Limb (tissue), 2 donors: ENCODE measurements around the gene FAXDC2.
"Not testable (repeated sequence)": the region's sequence is repeated elsewhere in the genome, so short reads cannot be mapped to it uniquely, and the experiment has no call there.

Source experiments
- DNase-seq, 2 donors: peaks; one replicate each; pipeline ENCODE4 v3.0.0-alpha.2; 2016; ENCODE audit errors: extremely low spot score in 2 of 2

The FAXDC2 gene

DNA sequence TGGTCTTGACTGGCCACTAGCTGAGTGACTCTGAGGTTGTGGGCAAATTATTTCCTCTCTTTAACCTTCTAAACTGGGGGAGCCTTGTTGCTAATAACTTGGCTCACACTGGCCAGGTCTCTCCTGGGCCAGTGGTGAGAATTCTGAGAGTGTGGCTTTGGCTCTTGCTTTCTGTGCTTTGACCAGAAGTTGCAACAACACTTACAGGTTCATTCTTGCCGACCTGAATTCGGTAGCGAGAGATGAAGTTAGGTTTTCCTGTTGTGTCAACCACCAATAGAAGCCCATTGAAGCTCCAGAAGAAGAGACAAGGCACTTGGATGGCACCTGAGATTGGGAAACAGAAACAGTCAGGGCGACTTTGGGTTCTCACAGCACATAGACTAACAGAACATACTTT is 19.8 kb downstream of the FAXDC2 start:
- no peak for DNase-seq

DNA sequence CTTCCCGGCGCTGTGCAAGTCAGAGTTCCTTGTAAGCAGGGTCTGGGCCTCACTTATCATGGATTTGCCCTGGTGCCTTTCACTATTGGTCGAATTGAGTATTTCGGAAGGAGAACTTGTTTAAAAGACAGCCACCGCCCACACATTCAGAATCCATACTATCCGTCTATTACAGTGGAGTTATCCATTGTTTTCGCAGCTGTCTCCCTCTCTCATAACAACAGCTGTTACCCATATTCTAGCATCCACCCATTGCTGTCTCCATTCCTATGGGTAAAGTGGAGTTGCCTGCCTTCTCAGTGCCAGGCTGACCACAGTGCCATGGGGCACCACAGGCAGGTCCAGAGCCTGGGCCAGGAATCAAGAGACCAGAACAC is 20.2 kb downstream of the FAXDC2 start:
- DNase-seq, result peak in 1 of 2 donors; percentile 24

DNA sequence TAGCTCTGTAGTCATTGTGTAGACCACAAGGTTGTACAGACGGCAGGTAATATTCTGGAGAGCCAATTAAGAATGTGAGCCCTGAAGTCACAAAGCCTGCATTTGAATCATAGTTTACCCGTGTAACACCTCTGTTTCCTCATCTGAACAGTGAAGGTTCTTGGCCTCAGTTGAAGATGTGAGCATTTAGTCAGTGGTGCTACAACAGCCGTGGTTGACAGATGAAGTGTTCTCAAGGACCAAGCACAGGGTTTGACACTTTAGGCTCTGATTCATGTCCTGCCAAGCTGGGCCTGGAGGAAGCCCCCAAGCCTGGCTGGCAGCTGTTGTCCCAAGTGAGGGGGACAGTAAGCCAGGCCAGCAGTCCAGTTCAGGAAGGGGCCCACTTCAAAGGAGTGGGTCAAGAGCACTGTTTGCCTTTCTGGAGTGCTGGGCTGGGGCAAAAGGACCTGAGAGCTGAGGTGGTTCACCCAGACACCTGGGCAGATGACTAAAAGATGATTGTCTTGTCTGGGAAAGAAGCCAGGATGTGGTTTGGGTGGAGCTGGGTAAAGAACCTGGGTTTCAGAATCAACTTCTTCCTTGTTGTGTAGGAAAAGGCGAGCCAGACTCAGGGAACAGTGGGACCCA is 20.7 kb downstream of the FAXDC2 start:
- DNase-seq, result no peak

DNA sequence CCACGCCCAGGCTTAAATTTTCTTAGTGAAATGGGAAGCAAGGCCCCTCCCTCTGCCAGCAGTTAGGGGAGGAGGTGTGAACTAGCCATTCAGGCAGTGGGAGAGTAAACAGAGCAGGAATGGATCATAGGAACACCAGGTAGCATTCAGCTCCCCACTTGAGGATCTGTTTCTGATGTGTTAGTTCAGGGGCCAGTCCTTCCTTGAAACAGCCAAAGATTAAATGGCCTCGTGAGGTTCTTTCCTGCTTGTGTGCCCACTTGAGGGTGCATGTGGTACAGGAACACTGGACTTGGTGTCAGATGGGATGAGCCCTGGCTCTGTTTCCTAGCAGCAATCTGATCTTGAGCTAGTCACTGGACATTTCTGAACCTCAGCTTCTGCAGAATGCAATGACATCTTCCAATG is 21.2 kb downstream of the FAXDC2 start:
- no peak for DNase-seq

DNA sequence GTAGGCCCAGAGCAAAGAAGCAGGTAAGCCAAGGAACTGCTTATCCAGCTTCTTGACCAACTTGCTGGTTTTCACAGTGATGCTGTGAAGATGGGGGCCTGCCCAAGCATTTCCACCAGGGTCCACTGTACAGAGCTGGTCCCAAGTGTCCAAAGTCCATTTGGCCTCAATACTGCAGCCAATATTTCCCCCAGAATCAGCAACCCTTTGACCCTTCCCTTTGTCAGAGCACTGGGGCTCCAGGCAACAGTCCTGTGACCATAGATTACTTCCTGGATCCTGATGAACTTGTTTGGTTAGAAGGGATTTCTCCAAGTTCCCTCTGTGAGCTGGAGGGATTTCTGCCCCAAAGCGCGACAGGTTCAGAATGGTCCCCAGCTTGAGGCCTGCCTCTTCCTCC is 26.3 kb downstream of the FAXDC2 start:
- no peak for DNase-seq

DNA sequence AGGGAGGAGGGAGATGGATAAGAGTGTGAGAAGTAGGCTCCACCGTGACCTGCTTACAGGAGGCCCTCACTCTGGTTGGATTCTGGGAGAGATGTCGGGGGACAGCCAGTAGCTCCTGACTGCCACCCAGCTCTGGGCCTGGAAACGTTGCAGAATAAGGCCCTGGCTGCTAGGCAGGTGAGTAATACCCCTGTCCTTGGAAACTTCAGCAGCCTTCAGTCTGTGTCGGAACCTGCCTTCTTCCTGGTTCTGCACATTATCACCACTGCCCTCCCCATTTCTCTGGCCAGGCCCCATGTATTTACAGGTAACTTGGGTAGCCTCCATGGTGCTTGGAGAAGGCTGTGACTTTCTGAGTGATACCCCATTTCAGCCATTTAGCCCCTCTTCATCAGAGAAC is 26.8 kb downstream of the FAXDC2 start:
- no peak for DNase-seq

DNA sequence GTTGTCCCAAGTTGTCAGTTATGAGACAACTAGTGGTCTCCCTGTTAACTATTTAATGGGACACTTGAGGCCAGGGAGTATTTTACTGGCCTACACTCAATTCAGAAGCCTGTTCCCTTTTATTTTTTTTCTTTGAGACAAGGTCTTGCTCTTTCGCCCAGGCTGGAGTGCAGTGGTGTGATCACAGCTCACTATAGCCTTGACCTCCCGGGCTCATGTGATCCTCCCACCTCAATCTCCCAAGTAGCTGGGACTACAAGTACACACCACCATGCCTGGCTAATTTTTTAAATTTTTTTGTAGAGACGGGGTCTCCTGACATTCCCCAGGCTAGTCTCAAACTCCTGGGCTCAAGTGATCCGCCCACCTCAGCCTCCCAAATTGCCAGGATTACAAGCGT is 27.5 kb downstream of the FAXDC2 start:
- DNase-seq, result not testable (repeated sequence)

DNA sequence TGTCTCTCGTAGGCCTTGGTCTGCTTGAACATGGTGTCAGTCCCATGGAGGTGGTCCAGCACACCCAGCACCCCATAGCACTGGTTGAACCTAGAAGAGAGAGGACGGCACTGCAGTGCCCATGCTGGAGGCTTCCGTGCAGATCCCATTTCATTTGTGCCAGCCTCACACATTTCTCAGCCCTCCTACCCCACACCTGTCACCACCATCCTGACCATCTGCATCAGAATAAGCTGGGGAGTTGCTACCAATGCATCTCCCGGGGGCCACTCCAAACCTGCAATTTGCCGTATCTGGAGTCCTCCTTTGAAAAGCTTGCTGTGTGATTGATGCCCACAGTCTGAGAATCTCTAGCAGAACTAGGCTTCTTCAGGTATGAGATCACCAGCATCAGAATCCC is 30.0 kb downstream of the FAXDC2 start:
- DNase-seq, result no peak

DNA sequence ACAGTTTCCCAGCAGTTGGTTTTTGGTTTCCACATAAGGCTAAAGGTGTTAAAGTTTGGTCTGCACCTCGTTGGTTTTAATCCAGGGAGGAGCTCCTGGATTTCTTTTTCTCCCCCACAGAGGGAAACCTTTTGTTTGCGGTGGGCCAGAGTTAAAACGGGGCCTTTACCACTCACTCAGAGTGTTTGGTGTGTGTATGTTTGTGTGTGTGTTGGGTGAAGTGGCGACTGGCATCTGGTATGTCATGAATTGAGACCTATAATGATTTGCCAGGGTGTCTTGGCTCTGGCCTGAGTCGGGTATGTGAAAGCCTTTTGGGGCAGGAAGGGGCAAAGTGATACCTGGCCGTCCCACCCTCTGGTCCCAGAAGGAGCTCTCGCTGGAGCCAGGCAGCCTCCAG is 30.9 kb downstream of the FAXDC2 start:
- no peak for DNase-seq

DNA sequence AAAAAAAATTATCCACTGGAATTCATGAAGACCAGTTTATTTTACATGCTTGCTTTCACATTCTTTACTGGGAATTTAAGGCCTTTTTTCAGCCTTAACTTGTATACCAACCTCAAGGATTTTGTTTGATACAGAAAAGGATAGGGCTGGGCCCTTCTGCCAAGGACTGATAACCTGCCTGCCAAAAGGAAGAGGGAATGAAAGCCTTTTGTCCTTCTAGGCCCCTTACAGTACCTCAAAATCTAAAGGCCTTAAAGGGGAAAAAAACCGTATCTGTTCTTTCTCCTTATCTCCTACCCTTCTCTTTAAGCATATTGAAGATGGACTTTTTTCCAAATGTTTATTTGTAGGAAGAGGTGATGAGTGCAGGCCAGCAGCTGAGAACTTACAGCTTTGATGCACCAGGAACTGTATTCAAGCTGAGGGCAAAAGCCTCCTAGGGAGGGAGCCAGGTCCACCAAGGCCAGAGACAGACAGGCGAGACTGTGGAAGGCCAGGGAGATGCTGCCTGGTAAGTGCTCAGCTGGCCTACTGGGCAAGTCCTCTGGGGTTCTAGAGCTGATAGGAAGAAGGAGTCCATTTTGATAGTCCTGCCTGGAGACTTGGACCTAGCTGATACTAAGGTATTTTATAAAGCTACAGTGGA is 31.8 kb downstream of the FAXDC2 start:
- DNase-seq, result no peak

DNA sequence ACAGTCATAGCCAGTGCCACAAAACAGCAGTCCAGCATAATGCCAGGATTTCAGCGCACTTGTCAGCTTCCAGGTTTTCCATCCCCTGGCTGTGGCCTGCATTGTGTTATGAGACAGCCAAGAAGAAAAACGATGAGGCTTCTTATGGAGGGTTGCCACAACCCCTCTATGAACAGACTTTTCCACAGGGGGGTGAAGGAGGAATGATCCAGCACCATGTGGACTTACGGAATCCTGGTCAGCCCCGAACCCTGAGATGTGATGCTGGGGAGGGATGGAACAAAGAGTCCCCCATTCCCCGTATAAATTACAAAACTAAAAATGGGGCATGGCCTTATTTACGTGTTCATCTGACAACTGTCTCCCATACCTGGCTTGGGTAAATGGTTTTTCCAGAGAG is 32.6 kb downstream of the FAXDC2 start:
- DNase-seq, result no peak

DNA sequence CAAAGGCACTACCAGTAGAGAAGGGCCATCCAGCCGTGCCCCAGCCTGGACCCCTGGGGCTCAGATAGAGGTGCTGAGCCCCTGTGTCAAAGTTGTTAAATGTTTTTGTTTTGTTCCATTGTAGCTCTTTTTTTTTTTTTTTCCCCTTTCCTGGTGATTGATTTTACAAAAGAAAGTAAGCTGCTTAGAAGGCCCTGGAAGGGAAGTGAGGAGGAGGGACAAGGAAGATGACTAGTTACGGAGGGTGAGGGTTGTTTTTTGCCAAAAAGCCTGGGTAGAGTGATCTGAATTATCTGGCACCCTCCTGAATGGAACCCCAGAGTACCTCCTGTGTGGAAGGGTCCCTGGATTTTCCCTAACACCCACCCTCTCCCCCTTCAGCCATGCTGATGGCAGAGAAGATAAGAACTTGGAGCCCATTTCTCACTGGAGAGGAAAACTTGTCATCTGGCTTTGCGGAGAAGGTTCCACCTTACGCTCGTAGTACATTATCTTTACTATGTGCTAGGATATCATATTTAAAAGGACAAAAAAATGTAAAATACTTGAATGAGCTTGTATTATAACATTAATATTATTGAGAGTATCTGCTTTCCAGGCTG is 33.4 kb downstream of the FAXDC2 start:
- DNase-seq, result no peak

DNA sequence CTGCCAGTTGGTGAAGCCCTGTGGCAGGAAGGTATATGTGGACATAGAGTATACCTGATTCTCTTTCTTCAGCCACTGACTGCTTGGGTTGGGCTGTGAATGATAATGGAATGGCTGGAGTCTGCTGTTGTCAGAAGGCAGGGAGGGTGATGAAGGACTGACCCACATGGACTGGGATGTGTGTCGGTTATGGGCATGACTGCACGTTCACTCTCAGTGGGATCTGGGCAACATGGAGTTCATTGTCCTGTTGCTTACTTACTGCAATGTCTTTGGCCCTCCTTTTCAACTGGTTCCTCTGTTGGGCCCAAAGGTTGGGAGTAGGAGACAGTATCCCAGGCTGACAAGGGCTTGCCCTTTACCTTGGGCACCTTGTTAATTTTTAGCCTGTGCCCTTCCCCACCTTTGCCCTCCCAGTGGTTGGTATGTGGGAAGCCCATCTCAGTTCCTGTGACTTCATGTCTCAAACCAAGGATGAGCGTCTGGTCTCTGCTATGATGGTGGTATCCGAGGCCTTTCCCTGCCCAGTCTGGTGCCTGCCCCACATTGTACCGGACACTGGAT is 34.6 kb downstream of the FAXDC2 start:
- DNase-seq, result no peak

DNA sequence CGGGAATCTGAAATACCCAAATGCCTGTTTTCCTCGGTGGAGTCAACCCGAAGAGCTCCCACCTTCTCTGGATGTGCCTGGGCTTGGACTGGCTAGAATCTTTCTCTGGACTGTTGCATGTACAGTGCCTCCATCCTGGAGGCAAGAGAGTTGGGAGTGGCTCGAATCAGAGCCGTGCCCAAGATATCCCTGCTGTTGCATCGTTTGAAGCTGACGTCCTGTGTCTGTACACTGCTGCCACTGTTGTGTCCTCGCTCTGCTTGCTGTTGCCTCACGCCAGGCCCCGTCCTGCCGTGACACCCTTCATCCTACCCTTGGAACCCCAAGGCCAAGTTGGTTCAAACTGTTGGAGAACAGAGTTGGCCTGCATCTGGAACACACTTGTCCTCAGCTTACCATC is 35.4 kb downstream of the FAXDC2 start:
- DNase-seq, result no peak

DNA sequence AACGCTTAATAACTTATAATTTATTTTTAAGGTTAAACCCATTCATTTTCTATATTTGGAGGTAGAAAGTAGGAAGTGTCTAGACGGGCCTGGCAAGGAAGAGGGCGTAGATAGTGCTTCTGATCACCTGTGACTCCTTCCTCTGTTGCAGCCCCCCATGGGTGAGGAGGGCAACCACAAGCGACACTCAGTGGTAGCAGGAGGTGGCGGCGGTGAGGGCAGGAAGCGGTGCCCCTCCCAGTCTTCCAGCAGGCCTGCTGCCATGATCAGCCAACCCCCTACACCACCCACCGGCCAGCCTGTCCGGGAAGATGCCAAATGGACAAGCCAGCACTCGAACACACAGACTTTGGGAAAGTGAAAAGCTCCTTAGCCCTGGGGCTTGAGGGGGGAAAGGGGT is 36.7 kb downstream of the FAXDC2 start:
- no peak for DNase-seq

DNA sequence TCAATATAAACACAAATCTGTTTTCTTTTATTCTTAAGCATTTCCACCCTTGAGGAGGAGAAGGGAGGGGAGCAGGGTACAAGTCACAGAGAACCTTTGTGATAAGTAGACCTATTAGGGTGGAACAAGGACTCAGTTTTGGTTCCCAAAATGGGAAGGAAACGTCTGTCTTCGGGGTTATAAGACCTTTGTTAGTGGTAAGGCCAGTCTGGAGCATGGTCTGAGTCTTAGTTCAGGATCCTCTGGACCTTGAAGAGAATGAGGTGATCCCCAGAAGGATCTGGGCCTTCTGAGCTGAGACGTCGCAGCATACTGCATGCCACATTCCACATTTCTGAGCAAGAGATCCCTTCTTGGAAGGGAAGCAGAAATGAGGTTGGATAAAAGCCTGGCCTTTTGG is 37.2 kb downstream of the FAXDC2 start:
- DNase-seq, result no peak

DNA sequence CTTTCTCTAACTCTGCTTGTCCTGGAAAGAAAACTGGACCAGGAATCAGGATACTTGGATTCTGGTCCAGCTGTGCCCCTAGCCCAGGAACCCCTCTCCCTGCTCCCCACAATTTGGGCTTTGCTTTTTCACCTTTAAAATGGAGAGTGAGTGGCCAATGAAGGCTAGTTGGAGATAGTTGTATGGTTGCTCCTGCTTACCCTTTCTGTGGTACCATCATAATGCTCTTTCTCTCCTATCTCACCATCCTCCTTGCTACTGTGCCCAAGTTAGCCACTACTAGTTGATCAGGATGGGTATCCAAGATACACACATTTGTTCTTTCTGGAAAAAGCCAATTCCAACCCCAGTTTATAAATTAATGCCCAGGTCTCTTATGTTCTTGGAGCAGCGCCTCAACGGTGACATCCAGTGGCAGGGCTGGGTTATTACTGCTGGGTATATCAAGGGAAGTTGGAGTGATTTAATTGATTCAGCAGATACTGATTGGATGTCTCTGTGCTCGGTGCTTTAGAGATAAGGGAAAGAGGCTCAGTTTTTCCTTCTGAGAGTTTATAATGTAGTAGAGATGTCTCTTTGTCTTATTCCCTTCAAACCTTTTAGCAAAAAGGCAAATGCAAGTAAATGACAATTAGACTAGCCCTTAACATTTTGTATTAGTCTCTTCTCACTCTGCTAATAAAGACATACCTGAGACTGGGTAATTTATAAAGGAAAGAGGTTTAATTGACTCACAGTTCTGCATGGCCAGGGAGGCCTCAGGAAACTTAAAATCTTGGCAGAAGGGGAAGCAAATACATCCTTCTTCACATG is 38.5 kb downstream of the FAXDC2 start:
- DNase-seq, result peak; percentile 40 to 69

DNA sequence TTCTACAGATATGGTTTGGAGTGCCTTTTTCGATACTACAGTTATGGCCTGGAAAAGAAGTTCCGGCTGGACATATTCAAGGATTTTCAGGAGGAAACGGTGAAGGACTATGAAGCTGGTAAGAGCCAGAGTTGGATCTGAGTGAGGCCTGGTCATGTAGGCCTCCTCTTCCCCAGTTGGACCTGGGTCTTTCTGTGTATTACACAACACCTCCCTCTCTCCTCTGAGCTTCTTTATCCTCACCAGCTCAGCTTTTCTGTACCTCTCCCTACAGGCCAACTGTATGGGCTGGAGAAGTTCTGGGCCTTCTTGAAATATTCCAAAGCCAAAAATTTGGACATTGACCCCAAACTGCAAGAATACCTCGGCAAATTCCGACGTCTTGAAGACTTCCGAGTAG is 39.2 kb downstream of the FAXDC2 start:
- no peak for DNase-seq

DNA sequence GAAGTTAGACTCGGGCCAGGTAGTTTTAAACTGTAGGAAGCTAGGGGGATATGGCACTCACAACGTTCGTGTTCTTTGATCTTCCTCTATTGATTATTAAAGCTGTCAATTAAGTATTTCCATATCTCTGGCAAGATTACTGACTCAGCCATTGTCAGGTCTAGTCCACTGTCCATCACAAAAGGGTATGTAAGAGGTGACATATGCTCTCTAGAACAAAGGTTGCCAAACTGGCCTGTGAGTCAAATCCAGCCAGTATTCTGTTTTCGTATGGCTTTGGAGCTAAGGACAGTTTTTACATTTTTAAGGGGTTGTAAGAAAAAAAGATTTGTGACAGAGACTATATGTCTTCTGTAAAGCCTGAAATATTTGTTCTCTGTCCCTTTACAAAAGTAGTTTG is 44.2 kb downstream of the FAXDC2 start:
- no peak for DNase-seq

DNA sequence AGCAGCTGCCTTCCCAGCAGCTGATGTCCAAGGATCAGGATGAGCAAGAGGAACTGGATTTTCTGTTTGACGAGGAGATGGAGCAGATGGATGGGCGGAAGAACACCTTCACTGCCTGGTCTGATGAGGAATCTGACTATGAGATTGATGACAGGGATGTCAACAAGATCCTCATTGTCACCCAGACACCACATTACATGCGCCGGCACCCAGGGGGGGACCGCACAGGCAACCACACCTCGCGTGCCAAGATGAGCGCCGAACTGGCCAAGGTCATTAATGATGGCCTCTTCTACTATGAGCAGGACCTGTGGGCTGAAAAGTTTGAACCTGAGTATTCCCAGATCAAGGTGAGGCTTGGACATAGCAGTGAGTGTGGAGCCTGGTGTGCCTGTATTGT is 48.4 kb downstream of the FAXDC2 start:
- no peak for DNase-seq

DNA sequence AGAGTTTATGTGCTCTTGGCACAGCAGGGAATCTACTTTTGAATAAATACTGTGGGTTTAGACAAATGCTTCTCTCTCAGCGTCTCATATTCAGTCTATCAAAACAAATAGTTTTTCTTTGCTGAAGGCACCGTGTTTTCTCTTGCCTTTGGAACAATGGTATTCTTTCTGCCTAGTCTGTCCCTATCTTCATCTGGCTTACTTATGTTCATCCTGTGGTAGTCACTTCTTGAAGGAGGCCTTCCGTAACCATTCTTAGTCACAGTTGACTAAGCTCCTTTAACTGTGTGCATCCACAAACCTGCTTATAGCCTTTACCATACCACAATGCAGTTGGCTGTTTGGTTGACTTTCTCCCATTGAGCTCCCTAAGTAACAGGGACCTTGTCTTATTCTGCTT is 49.3 kb downstream of the FAXDC2 start:
- DNase-seq, result no peak

DNA sequence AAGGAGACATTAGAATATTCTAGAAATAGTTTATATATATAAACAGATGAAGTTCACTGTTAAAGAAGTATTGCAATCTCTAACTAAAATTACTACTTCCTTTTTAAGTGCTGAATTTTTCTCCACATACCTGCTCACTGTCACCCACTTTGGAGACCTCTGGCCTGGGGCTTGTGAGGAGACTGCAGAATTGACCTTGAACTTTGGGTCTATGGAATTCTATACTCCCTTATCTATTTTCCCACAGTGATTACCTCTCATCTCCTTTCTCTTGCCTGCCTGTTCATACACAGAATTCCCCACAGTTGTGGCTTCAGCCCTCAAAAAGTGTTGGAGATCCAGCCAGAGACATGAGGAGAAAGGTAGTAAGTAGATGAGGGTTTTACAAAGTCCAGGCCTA is 49.8 kb downstream of the FAXDC2 start:
- DNase-seq, result no peak
